Putamen (tissue), 1 donor: Measurements from ENCODE around the gene TBC1D25.

Experiments
- DNase-seq: peaks from one replicate; pipeline ENCODE4 v3.0.0-alpha.2; 2016; ENCODE audit warnings: low spot score

Gene TBC1D25

DNA sequence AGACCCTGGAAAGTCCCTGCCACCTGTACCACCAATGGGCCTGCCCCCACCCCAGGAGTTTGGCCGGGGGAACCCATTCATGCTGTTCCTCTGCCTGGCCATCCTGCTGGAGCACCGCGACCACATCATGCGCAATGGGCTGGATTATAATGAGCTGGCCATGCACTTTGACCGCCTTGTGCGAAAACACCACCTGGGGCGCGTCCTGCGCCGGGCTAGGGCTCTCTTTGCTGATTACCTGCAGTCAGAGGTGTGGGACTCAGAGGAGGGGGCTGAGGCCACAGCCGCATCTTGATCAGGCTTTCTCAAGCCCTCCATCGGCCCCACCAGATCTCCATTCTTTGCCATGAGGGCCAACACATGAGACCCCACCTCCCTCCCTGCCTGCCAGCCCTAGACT is 21.2 kb downstream of the TBC1D25 start:
- DNase-seq: no peak

DNA sequence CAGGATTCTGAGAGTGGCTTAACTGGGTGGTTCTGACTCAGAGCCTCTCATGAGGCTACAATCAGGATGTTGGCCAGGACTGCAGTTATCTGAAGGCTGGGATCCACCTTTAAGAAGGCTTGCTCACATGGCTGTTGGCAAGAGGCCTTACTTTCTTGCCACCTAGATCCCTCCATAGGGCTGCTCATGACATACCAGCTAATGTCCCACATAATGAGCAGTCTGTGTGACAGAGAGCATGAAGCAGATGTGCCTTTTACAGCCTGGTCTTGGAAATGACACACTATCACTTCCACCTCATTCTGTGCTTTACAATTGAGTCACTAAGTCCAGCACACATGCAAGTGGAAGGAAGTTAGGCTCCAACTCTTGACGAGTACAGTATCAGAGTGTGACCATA is 30.4 kb downstream of the TBC1D25 start:
- no peak for DNase-seq

DNA sequence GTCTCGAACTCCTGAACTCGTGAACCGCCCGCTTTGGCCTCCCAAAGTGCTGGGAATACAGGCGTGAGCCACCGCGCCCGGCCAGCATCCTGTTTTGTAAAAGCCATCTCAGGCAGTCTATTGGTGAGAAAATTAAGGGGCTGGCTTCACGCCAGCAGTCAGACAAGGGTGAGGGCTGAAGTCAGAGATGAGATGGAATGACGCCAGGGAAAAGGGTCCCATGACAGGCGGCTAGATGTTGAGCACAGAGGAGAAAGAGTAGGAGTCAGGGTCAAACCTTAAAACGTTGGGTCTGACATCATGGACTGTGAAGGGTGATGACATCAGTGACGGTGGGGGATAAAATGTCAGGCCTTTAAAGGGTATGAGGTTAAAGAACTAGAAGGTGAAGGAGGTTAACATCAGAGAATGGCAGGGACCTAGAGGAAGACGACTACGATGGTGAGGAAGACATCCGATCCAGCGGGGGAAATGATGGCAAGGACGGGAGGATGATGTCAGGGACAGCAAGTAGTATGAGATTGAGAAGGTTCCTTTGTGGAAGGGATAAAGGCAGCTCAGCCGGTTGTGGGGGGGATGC is 34.3 kb downstream of the TBC1D25 start:
- DNase-seq: no peak

DNA sequence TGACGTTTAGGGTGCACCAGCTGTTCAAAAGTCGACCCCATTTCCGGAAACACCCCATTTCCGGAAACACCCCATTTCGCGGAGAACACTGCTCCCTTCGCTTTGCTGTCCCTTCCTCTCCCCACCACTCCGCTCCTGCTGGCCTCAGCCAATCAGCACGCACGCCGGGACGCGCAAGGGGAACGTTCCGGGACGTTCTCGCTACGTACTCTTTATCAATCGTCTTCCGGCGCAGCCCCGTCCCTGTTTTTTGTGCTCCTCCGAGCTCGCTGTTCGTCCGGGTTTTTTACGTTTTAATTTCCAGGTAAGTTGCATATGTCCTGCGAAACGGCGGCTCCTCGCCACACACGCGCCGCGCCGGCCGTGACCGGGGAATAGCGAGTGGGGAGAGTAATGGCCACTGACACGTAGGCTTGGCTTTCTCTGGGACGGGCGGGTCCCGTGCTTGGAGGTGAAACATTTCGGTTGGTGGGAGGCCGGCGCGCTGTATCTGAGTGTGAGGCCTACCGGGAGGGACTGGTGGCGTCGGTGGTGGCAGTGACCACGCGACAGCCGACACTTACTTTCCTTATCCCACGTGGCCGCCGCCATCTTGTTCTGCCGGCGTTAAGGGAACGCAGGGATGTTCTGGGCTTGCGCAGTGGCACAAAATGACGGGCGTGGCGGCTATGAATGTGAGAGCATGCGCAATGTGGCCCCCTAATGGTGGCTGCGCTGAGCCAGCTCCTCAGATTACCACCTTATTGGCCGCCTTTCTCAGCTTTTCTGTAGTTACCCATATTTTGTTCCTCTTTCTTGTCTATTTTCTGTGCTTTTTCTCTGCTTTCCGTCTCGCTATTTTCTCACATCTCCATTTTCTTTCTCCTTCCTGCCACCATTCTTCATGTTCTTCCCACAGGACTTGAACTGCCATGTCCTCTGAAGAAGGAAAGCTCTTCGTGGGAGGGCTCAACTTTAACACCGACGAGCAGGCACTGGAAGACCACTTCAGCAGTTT is 35.1 kb downstream of the TBC1D25 start, which contains the start of gene RBM3:
RBM3 (plus strand) TSS at position 215 of the 997 bp plus-strand sequence; CDS start at position 912, 697 bp downstream.
- peak; percentile 93 for DNase-seq

DNA sequence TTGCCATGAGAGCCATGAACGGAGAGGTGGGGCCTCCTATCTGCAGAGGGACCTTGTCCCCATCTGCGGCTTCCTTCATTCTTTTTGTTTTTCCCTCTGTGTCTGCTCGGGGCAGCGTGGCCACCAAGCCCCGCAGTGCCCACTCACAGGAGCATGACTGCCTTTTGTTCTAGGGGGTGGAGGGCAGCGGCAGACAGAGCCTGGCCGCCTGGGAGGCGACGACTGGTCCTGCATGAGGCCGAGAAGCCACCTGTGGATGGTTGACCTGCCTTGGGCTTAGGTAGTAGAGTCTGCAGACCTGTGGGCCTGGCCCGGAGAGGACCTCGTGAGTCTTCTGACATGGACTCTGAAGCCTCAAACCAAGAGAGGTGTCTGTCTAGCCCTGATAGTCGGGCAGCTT is 36.1 kb downstream of the TBC1D25 start:
- DNase-seq: no peak

DNA sequence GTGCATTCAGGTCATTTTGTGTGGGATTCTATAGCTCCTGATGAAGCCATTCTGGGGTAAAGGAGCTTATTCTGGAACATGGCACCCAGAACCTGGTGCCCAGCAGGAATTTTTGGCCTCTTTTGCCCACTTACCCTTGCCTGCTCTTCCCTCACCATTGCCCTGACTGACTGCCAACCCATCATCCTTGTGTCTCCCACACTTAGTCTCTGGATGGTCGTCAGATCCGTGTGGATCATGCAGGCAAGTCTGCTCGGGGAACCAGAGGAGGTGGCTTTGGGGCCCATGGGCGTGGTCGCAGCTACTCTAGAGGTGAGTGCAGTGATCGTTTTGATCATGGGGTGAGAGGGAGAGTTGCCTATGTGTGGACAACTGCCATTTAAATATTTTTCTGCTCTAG is 36.6 kb downstream of the TBC1D25 start:
- no peak for DNase-seq

DNA sequence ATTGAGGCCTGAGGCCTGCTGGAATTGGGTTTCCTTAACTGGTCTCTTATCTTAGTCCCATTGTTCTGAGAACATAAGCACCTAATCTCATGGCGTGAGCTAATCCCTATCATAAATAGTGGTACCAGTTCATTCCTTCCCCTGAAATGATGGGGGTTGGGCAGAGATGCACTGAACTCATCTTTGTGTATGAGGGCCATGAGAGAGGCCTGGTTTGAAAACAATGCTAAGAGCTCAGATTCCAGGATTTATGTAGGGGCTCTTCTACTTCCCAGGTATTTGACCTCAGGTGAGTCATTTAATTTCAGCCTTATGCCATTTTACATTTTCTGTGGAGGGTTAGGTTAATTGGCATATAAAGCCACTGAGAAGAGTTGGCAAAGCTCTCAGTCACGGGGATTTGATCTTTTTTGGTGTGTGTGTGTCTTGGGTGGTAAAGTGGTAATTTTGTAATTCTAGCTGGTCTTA is 39.2 kb downstream of the TBC1D25 start:
- DNase-seq: no peak

DNA sequence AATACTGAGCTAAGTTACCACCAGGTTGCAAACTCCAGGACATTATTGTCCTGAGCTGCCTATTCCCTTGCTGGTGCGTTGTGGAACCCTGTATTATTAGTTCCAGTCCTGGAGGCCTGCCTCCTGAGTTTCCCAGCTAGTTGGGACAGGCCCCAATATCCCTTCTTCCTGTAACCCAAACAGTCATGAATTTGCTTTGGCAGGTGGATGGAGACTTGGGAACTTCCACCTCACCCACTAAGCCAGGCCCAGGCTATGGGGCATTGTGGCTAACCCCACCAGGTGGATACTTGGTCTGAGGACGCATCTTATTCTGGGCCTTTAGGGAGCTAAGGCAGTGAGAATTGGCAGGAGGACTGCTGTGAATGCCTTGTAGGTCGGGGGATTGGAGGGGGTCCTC is 39.7 kb downstream of the TBC1D25 start:
- no peak for DNase-seq

DNA sequence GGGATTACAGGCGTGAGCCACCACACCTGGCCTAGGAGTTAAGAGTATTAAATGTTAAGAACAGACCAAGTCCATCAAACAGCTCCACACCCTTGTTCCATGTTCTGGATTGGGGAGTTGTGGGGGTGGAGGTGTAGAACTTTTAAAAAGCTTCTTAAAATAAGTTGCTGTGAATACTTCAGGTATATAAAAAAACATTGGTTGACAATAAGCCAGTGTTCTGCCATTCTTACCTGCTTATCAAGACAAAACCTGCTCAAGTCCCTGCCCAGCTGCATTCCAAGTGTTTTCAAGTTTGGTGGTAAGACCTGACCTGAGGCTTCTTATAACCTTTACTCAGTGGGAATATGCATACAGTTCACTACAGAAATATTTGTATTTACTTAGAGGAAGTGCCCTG is 41.1 kb downstream of the TBC1D25 start:
- no peak for DNase-seq

DNA sequence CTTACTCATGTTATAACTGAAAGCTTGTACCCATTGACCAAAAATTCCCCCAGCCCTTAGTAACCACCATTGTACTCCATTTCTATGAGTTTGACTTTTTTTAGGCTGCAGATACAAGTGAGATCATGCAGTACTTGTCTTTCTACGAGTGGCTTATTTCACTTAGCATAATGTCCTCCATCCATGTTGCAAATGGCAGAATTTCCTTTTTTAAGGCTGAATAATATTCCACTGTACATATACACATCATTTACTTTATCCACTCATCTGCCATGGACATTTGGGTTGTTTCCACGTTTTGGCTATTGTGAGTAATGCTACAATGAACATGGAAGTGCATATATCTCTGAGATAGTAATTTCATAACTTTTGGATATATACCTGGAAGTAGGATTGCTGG is 45.2 kb downstream of the TBC1D25 start:
- no peak for DNase-seq

DNA sequence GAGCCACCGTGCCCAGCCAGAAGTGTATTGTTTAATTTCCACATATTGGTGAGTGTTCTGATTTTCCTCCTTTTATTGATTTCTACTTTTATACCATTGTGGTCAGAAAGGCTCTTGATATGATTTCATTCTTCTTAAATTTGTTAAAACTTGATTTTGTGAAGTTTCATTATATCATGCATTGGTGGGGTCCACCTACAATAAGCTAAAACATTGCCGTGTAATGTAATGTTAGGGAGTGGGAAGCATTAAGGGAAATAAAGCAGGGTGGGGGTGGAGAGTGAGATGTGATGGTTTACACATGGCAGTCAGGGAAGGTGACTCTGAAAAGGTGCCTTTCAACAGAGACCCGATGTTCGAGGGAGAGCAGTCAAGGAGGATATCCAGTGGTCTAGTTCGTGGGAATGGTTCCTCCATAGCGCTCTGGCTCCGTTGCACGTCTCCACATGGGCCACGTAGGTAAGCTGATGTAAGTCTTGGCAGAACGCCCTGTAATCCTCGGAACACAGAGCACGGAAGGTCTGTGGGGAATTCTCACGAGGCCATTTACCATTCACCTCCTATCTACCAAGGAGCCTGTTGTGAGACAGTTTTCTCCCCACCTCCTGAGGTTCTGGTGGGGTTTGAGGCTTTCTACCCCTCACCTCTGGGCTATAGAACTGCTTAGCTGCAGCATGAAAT is 50.1 kb downstream of the TBC1D25 start:
- no peak for DNase-seq

DNA sequence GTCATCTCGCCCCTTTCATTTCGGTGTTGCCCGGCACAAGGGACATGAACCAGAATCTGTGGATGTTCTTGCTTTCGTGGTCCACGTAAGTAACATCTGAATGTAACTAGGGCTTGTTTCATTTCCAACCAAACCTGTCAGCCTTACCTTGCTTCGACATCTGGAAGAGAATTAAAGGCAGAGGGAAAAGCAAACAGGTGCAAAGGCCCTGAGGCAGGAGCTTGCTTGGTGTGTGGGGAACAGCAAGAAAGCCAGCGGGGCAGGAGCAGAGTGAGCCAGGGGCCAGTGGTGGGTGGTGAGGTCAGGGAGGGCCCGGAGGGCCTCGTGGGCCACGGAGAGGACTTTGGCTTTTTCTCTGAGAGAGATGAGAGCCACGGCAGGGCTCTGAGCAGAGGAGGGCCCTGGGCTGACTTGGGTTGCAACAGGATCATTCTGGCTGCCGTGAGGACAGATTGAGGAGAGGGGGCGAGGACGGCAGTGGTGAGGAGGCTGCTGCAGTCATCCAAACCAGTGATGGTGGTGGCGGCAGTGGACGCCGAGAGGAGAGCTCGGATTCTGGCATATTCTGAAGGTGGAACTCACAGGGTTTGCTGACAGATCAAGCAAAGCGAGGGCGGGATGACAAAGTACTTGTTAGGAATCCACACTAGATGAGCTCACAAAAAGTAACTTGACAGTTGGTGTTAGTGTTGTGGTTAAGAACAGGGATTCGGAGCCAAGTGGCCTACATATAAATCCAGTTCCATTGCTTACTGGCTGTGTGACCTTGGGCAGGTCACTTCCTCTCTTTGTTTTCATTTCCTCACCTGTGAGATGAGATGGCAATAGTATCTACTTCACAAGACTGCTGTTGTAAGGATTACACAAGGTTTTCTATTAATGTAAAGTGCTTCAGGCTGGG is 50.9 kb downstream of the TBC1D25 start:
- DNase-seq: no peak

DNA sequence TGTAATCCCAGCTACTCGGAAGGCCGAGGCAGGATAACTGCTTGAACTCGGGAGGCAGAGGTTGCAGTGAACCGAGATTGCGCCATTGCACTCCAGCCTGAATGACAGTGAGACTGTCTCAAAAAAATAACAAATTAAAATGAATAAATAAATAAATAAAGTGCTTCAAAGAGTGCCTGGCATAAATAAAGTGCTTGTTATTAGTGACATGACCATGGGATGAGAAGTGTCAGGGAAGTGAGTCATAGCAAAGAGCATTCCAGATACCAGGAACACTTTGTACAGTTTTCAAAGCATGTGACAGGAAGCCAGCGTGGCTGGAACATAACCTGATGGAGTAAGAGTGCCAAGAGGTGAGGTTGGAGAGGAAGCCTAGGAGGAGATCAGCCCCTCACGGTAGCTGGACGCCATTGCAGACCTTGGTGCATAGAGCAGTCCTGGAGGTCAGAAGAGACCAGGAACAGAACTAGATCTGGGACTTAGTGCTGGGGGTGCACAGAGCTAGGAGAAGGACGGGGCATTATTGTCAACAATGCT is 51.8 kb downstream of the TBC1D25 start:
- DNase-seq: no peak

DNA sequence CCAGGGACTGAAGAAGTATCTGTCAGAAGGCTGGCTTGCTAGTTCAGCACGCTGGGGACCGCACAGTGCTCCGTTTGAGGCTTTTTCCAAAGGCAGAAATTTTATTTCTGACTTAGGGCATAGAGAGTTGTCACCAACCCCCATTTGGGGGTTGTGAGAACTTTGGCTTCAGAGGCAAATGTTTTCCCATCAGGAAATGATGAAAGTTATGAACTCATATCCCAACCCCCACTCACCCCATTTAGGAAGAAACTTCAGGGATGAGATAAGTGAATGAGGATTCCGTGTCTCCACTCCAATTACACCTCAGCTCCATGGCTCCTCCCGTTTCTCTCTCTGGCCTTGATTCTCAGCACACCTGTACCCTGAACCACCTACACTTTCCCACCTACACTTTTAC is 53.5 kb downstream of the TBC1D25 start:
- DNase-seq: no peak

DNA sequence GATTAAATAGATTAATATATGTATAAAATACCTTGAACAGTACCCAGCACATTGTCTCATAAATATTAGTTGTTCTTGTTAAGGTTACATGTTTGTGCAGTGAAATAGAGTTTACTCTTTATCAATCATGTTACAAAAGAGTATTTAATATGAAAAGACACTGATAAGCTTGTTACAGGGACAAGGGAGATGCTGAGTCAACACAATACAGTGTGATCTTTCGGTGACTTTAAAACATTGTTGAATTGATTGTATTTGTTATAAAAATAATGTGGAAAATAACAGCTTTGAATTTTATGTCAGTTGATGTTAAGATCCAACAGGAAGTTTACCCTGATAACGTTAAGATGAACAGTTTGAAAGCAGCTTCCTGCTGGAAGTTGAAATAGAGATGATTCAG is 56.4 kb downstream of the TBC1D25 start:
- DNase-seq: no peak

DNA sequence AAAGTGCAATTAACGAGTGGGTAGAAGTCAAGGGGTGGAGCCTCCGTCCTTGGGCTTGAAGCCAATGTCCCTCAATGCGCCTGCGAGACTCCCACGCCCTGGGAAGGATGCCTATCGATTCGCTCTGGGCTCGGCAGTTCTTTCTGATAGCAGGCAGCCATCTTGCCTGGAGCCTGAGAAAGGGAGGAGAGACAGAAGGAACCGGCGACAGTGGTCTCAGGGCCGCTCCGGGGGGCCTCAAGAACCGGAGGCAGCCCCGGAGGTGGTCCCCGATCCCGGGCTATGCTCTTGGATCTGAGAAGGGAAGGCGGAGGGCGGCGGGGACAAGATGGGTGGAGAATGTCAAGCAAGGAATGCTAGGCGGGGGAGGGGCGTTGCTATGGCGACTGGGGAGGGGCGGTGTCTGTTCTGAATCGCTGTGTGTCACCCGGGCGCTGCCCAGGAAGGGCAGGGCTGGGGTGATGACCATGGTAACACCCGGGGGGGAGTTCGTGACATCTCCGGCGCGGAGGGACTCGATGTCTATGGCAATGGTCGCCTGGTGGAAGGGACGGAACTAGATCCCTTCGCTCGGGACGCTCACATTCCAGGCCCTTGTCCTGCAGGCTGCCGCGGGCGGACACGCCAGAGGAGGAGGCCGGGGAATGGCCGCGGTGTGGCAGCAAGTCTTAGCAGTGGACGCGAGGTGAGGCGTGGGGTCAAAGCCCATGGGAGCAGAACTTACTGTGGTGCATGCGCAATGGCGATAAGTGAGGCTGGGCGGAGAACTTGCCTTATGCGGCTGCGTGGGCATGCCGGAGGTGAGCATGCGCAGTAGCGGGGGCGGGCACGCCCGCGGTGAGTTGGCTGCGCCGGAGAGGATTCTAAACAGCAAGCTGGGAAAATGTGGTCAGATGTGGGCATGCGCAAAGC is 58.1 kb downstream of the TBC1D25 start, which contains the start of gene WDR13:
WDR13 (plus strand) TSS at position 140 of the 912 bp plus-strand sequence; CDS start at position 645, 505 bp downstream.
- DNase-seq: peak; percentile 89

DNA sequence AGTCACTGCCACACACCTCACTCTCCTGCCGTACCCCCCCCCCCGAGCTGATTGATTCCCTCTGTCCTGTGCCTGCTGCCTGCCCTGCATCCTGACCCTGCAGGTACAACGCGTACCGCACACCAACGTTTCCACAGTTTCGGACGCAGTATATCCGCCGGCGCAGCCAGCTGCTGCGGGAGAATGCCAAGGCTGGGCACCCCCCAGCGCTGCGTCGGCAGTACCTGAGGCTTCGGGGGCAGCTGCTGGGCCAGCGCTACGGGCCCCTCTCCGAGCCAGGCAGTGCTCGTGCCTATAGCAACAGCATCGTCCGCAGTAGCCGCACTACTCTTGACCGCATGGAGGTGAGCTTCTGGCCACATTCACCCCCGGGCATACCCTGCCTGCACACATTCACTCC is 59.1 kb downstream of the TBC1D25 start:
- no peak for DNase-seq

DNA sequence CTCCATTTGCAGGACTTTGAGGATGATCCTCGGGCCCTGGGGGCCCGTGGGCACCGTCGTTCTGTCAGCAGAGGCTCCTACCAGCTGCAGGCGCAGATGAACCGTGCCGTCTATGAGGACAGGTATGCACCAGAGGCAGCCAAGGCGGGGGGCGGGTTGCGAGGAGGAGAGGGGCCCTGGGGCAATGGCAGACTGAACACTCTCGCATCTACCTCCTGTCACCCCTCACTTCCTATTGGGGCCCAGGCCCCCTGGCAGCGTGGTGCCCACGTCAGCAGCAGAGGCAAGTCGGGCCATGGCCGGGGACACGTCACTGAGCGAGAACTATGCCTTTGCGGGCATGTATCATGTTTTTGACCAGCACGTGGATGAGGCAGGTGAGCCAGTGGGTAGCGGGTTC is 59.8 kb downstream of the TBC1D25 start:
- DNase-seq: no peak

DNA sequence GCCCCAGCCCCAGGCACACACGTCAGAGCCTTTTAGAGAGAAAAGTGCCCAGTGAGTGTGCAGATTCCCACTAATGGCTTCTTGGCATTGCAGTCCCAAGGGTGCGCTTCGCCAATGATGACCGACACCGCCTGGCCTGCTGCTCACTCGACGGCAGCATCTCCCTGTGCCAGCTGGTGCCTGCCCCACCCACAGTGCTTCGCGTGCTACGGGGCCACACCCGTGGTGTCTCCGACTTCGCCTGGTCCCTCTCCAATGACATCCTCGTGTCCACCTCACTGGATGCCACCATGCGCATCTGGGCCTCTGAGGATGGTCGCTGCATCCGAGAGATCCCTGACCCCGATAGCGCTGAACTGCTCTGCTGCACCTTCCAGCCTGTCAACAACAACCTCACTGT is 60.7 kb downstream of the TBC1D25 start:
- DNase-seq: no peak

DNA sequence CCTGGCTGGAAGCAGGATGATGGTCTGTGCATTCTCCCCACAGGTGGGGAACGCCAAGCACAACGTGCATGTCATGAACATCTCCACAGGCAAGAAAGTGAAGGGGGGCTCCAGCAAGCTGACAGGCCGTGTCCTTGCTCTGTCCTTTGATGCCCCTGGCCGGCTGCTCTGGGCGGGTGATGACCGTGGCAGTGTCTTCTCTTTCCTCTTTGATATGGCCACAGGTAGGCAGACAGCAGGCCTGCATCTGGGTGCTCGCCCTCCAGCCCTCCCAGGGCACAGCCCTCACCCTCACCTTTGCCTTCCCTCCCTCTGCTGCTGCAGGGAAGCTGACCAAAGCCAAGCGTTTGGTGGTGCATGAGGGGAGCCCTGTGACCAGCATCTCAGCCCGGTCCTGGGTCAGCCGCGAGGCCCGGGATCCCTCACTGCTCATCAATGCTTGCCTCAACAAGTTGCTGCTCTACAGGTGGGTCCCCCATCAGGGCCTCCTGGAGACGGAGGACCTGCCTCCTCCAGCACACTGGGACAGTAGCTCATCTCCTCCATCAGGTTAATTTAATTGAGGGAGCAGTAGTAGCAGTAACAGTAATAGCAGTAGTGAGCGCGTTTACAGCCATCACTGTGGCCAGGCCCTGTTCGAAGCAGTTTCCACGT is 62.4 kb downstream of the TBC1D25 start:
- no peak for DNase-seq
